ENCODE data around the gene PPFIBP1.

The PPFIBP1 gene

DNA sequence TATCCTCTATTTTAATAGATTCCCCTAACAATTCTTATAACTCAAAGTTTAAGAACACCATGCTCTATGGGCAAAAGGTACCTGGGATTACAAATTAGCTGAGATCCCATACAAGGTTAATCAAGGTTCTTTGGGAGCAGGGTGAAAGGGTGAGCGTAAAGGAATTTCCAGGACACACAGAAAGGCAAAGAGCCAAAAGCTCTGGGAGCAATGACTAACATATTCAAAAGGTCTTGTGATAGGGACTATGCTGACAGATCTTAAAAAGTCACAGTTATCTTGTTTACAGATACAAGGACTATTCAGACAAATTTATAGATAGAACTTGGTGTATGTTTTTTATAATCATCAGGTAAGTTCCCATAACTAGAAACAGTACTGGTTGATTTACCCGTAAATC is 19.5 kb upstream of the PPFIBP1 start:
- no peak overlapping the region for H3K4me3 ChIP-seq (ENCODE audit: low read length)
- no peak for TF ChIP-seq ZNF274 (IDR thresholded peaks at IDR 0.05; ENCODE audit: low read depth, low read length)

DNA sequence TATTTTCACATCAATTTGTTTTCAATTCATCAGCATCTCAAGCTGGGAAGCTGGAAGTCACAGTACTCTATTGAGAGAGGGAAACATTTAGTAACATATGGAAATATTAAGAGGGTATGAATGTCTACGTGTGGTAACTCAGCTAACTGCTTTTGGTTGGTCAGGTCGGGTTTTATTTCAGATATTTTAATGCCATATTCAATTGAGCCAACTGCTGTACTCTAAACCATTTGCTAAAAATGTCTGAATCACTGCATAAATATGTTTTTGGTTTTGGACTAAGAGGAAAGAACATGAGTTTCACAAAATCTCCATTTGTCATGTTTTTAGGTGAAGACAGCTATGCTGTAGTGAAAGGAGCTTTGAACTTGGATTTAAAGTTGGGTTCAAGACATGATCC is 18.9 kb upstream of the PPFIBP1 start:
- no peak for TF ChIP-seq ZNF274 (IDR thresholded peaks at IDR 0.05; ENCODE audit: low read depth, low read length)
- no peak overlapping the region for H3K4me3 ChIP-seq (ENCODE audit: low read length)

DNA sequence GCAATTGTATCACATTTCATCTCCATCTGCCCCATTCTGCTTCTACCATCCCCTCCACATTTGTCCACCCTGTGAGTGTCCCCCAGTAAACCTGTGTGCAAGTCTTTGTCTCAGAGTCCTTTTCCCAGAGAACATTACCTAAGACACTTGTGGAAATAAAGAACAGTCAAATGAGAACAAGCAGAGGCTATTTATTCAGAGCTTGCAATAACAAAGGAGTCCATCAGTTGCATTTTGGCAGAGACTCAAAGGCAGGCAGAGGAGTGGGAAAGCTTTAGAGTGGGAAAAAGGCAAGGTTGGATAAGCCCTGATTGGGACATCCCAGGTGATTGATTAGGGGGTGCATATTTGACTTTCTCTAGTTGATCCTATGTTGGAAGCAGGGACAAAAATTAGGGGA is 18.2 kb upstream of the PPFIBP1 start:
- no peak overlapping the region for H3K4me3 ChIP-seq (ENCODE audit: low read length)
- TF ChIP-seq ZNF274 (IDR thresholded peaks at IDR 0.05; ENCODE audit: low read depth, low read length): no peak

DNA sequence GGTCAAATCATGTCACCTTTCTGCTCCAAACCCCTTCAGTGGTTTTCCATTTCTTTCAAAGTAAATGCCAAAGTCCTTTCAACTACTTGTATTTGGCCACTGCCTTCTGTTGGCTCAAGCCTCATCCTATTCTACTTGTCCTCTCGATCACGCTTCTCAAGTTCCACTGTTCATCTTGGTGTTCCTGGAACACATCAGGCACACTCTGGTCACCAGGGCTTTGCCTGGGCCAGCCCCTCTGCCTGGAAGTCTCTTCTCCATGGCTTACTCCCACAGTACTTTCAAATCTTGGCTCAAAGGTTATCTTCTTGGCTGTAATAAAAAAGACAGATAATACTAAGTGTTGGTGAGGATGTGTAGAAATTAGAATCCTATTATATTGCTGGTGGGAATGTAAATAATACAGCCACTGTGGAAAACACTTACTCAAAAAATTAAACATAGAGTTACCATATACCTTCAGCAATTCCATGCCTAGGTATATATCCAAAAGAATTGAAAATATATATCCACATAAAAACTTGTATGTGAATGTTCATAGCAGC is 17.3 kb upstream of the PPFIBP1 start:
- TF ChIP-seq ZNF274 (IDR thresholded peaks at IDR 0.05; ENCODE audit: low read depth, low read length): no peak
- no peak overlapping the region for H3K4me3 ChIP-seq (ENCODE audit: low read length)

DNA sequence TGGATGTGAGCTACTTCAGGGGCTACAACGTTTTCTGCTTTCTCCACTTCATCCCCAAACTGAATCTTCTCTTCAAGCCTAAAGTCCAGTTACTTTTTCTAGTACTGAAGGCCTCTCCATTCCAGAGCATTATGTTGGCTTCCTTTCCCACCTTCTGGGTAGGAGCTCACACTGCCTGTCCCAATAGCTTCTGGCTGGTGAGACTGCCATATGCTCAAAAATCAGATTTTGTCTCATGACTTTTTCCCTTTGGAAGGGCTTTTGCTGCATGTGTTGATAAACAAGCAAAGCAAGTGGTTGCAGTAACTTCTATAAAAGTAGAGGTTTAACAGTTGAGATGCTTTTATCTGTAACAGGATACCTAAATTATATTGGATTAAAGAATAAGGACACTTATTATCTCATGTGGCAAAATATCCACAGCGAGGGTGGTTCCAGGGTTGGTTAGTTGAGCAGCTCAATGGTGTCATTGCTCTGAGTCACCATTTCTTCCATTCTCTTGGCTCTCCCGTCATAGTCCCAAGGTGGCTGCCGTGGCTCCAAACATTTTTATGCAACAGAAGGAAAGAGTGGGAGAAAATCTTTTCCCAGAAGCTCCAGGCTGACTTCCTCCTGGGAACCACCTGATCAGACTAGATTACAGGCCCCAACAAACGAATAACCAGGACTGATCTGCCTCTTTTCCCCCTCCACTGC is 15.1 kb upstream of the PPFIBP1 start:
- no peak for TF ChIP-seq ZNF274 (IDR thresholded peaks at IDR 0.05; ENCODE audit: low read depth, low read length)
- H3K4me3 ChIP-seq (ENCODE audit: low read length): no peak overlapping the region

DNA sequence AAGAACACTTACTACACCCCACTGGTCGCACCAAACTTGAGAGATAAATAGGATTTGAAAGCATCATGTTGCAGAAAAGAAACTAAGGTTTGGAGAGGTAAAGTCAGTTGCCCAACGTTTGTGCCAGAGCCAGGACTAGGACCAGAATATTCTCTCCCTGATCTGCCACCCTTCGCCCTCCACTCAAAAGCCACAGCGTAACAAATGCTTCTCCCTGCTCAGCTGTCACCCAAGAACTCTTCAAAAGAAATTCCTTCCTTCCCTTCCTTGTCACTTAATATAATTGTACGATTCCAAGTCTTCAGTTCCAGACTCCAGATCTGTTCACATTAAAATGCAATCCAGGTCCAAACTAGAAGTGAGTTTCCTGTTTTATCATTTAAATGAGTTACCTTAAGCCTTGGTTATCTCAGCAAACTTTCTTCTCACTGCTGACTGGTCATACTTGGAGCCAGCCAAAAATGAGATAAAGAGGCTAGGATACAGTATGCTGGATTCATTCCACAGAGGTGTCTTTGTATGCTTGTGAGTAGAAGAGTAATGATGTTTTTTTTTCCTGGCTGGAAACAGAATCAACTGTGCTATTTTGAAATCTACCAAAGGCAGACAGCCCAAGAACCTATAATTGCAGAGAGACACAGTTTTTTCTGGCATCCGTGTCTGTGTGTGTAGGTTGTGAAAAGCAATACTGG is 12.8 kb upstream of the PPFIBP1 start:
- TF ChIP-seq ZNF274 (IDR thresholded peaks at IDR 0.05; ENCODE audit: low read depth, low read length): no peak
- H3K4me3 ChIP-seq (ENCODE audit: low read length): no peak overlapping the region

DNA sequence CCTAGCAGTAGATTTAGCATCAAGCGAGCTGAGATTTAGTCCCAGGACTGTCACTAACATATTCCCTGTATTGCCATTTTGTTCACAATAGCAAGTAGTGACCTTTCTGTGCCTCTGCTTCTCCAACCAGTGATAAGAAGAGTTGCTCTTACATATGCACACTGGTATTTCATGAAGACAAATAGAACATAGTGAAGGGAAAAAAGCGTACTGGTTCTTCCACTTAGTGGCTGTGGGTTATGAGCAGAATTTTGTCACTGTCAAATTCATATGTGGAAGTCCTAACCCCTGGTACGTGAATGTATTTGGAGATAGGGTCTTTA is 12.3 kb upstream of the PPFIBP1 start:
- no peak overlapping the region for H3K4me3 ChIP-seq (ENCODE audit: low read length)
- TF ChIP-seq ZNF274 (IDR thresholded peaks at IDR 0.05; ENCODE audit: low read depth, low read length): no peak

DNA sequence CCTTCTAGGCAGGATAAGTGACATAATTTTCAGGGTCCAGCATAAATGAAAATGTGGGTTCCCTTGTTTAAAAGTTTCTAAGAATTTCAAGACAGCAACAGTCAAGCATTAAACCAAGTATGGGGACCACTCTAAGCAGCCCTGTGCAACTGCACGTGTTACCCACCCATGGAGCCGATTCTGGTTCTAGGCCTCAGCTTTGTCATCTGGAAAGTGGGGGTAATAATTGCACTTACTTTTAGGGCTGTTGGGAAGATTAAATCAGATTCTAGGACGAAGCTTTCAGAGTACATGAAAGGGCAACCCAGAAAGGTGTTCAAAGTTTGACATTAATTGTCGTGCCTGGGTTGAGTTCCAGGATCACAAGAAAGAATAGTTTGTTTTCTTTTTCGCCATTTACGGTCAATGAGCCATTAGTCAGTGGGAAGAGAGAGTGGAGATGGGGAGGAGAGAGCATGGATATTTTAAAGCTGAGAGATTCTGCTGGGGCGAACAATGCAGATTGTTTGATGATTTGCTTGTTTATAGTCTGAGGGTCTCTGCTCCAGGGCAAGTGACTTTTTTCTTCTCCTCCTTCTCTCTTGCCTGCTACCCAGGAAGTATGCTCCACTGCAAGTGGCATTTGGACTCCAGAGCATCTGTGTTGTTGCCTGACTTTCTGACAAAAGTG is 10.7 kb upstream of the PPFIBP1 start:
- no peak overlapping the region for H3K4me3 ChIP-seq (ENCODE audit: low read length)

DNA sequence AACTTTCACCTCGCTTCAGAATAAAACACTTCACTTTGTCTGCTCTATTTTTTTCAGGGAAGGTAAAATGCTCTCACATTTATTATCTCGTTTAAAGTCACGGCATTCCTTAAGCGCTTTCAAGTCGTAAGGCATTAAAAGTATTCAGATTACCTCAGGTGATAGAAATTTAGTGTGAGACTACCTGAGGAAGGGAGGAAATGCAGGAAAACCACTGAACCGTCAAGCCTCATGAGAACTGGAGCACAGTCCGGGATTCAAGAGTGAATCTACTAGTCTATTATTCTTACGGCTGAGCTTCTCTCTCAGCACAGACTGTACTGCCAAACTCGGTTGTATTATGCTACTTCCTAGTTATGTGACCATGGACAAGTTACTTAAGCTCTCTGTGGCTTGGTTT is 8.3 kb upstream of the PPFIBP1 start:
- no peak overlapping the region for H3K4me3 ChIP-seq (ENCODE audit: low read length)
- TF ChIP-seq ZNF274 (IDR thresholded peaks at IDR 0.05; ENCODE audit: low read depth, low read length): no peak

More for the DNA sequence above, 10.7 kb upstream of the PPFIBP1 start:
- no peak for TF ChIP-seq ZNF274 (IDR thresholded peaks at IDR 0.05; ENCODE audit: low read depth, low read length)

DNA sequence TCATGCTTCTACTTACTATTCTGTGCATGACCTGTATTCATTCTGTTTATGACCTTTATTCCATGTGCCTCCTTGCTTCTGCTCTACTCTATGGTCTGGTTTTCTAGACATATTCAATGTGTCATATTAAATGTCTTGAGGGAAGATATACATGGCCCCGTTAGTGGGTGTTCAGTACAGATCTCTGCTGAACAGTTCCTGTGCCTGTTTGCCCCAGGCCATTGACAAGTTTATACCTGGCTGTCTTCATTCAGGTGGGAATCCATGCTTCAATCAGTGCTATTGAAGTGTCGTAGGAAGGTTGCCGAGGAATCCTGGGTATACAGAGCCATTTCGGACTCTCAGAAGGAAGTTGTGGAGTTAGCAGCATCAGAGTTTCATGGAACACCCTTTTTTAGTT is 7.4 kb upstream of the PPFIBP1 start:
- no peak for TF ChIP-seq ZNF274 (IDR thresholded peaks at IDR 0.05; ENCODE audit: low read depth, low read length)

DNA sequence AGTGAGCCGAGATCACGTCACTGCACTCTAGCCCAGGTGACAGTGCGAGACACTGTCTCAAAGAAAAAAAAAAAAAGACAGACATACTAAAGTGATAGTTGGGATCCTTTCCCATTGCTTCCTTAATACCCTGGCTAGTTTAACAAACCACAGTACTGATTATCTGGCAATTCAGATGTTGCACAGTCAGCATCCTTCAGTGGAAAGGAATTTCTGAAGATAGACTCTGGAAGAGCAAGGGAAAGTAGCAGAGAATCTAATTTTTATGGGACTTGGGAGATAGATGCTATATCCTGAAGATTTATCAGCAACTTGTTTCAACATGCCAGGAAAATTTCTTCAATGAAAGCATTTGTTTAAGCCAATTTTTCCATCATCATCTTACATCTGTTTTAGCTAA is 6.5 kb upstream of the PPFIBP1 start:
- H3K4me3 ChIP-seq (ENCODE audit: low read length): no peak overlapping the region
- no peak for TF ChIP-seq ZNF274 (IDR thresholded peaks at IDR 0.05; ENCODE audit: low read depth, low read length)

More for the DNA sequence above, 7.4 kb upstream of the PPFIBP1 start:
- no peak overlapping the region for H3K4me3 ChIP-seq (ENCODE audit: low read length)

DNA sequence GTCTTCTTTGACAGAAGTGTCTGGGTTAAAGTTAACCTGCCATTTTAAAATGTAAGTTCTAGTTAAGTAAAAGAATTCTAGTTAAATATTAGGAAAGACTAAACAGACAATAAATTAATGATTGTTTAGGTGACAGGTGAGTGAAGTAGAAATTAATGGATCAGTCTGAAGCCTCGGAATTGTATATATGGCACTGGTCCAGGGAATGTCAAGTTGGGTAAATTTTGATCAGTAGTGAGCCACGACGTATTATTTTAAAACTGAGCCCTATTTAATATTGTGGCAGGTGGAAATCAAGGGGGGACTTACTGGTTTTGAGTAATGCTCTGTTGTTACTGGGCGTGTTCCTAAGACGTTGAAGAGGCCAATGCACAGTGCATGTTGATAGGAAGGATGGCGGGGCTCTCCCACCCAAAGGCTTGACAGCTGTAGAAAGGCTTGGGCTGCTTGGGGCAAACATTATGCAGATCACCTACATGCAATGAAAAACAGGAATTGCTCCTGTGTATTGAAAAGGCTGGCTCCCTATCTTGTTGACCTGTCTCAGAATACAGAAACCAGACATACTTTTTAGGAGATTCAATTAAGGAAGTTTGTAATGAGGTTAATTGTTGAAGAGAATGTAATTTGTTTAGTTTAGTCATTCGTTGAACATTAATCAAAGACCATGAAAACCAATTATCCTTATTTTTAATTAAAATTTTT is 5.9 kb upstream of the PPFIBP1 start:
- TF ChIP-seq ZNF274 (IDR thresholded peaks at IDR 0.05; ENCODE audit: low read depth, low read length): no peak
- no peak overlapping the region for H3K4me3 ChIP-seq (ENCODE audit: low read length)

DNA sequence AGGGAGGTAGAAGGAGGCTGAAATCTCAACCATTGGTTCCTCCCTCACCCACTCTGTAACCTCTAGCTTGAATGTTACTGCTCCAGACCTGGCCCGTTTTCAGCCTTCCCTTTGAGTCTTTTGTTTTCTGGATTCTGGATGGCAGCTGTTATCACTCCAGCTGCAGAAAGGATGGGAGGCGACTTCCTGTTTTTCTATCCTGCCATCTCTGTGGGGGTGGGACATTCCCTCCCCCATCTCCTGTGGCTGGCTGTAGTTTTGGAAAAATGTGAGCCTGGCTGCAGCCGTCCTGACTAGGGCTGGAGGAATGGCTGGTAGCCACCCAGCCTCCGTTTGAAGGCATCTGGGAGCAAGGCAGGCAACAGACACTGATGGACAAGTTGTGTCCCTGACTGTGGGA is 2.9 kb upstream of the PPFIBP1 start:
- no peak overlapping the region for H3K4me3 ChIP-seq (ENCODE audit: low read length)

DNA sequence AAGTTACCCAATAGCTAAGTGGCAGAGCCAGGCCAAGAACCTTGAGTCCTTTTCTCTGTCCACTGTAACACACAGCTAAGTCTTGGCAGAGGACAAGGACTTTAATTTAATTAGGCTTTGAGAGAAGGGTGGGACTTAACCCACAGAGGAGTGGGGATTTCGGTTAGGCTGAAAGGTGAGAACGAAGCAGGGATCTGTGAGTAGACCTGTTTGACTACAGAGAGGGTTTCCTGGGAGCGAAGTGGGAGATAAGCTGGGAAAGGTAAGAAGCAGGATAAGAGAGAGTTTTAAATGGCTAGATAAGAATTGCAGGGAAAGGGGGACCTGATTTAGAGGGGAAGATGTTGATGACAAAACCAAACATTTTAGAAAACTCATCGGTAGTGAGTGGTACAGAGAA is 2.0 kb upstream of the PPFIBP1 start:
- no peak overlapping the region for H3K4me3 ChIP-seq (ENCODE audit: low read length)
- no peak for TF ChIP-seq ZNF274 (IDR thresholded peaks at IDR 0.05; ENCODE audit: low read depth, low read length)

More for the DNA sequence above, 2.9 kb upstream of the PPFIBP1 start:
- no peak for TF ChIP-seq ZNF274 (IDR thresholded peaks at IDR 0.05; ENCODE audit: low read depth, low read length)
